Coronary artery (tissue), 2 donors: ENCODE data around the gene GALNT6.

Source experiments
- DNase-seq: peaks from one replicate; pipeline ENCODE4 v3.0.0-alpha.2; 2017; ENCODE audit warnings: low spot score
- H3K27ac ChIP-seq, 2 donors: fragments of 200-600 bp; sonication (generic); one replicate each; pipeline ENCODE4 v1.5.1; 2016 to 2019
- H3K4me3 ChIP-seq: fragments of 200-600 bp; sonication (generic); 2 replicates; pipeline ENCODE4 v1.5.1; 2016; ENCODE audit warnings: mild to moderate bottlenecking, moderate library complexity
- CTCF ChIP-seq: fragments of 200-600 bp; sonication (generic); IDR thresholded peaks from one replicate; pipeline ENCODE4 v1.5.1; 2019; ENCODE audit warnings: antibody characterized with exemption

Gene GALNT6

GRCh38 chr12:51401020-51401419, 9.8 kb upstream of the GALNT6 start:
- no peak overlapping the region for H3K27ac ChIP-seq
- no peak overlapping the region for H3K4me3 ChIP-seq
- no peak for TF ChIP-seq CTCF
- no peak for DNase-seq

DNA sequence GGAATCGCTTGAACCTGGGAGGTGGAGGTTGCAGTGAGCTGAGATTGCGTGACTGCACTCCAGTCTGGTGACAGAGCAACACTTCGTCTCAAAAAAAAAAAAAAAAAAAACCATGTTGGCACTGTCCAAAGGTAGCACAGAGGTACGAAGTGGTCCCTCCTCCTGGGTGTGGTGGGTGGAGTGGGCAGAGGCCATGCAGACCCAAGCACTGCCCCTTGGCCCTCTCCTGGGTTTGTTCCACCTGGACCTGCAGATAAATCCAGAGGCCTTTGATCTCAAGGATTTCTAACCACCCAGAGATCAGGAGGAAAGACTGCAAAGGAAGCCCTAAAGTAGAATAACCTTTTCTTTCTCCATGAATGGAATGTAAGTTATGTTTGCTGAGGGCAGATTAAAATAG, 8.7 kb upstream of the GALNT6 start:
- no peak overlapping the region for H3K27ac ChIP-seq
- H3K4me3 ChIP-seq: no peak overlapping the region
- TF ChIP-seq CTCF: no peak
- DNase-seq: no peak

DNA sequence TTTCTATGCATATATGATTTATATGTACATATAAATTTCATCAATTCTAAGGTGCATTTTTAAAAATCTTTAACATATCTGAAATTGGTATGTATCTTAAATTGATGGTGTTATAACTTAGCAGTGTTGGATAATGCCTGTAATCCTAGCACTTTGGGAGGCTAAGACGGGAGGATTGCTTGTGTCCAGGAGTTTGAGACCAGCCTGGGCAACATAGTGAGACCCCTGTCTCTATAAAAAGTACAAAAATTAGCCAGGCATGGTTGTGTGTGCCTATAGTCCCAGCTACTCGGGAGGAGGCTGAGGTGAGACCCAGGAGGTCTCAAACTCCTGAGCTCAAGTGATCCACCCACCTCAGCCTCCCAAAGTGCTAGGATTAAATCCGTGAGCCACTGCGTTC, 6.5 kb upstream of the GALNT6 start:
- DNase-seq: no peak
- H3K4me3 ChIP-seq: no peak overlapping the region
- TF ChIP-seq CTCF: no peak
- H3K27ac ChIP-seq: no peak overlapping the region

- TF ChIP-seq CTCF: no peak
- DNase-seq: no peak
- no peak overlapping the region for H3K27ac ChIP-seq
- H3K4me3 ChIP-seq: no peak overlapping the region
Measured at GRCh38 chr12:51395283-51396230, 4.4 kb upstream of the GALNT6 start.

GRCh38 chr12:51393676-51394545, 2.7 kb upstream of the GALNT6 start:
- Histone ChIP-seq H3K27ac (peak overlapping the region in 1 of 2 donors; percentile 60), H3K4me3 (no peak overlapping the region)
- no peak for DNase-seq
- no peak for TF ChIP-seq CTCF

GRCh38 chr12:51392556-51393237, 1.5 kb upstream of the GALNT6 start:
- no peak overlapping the region for H3K27ac ChIP-seq
- H3K4me3 ChIP-seq: peak overlapping the region; percentile 42
- peak; percentile 62 for DNase-seq
- TF ChIP-seq CTCF: no peak
